A673 (cell line): ENCODE measurements around the gene PBX4. TPM values are rescaled to one million over a fixed set of nuclear protein-coding genes. Genes with fewer than 3 reads are reported as not detected.

Experiments
- BruUV-seq: library from RNA; stranded (reverse); fragments of 400-500 nt; replicated peaks from 2 replicates; lab custom pipeline; 2021; lab: Mats Ljungman, UMichigan
- CTCF ChIA-PET: fragments of 300-600 bp; sonication (Branson Sonifier 250); formaldehyde crosslinking; loops from one replicate; lab custom pipeline; 2022; ENCODE audit warnings: antibody characterized with exemption; lab: Charles Lee
- POLR2A ChIA-PET: fragments of 300-600 bp; sonication (Branson Sonifier 250); formaldehyde crosslinking; loops from one replicate; lab custom pipeline; 2022; ENCODE audit warnings: antibody characterized with exemption; ENCODE audit not compliant: low non-redundant PET; lab: Charles Lee
- DNase-seq: peaks from one replicate; pipeline ENCODE4 v3.0.0-alpha.2; 2015; ENCODE audit warnings: low spot score
- H3K27ac ChIP-seq: fragments of 200-600 bp; sonication (generic); 2 replicates; pipeline ENCODE4 v1.5.1; 2016; ENCODE audit warnings: mixed run types, low read depth, mild to moderate bottlenecking, mixed read lengths, antibody characterized with exemption, low read length; ENCODE audit not compliant: poor library complexity, severe bottlenecking
- H3K27me3 ChIP-seq: fragments of 200-600 bp; sonication (generic); replicated peaks from 2 replicates; pipeline ENCODE4 v1.6.1; 2017; ENCODE audit warnings: mixed run types, low read depth, mild to moderate bottlenecking, mixed read lengths, antibody characterized with exemption, low read length; ENCODE audit not compliant: insufficient read depth, poor library complexity
- H3K36me3 ChIP-seq: fragments of 200-600 bp; sonication (generic); 2 replicates; pipeline ENCODE4 v1.6.1; 2016; ENCODE audit warnings: mixed run types, mild to moderate bottlenecking, mixed read lengths, antibody characterized with exemption, low read length; ENCODE audit not compliant: insufficient read depth, poor library complexity, severe bottlenecking
- H3K4me1 ChIP-seq: fragments of 200-600 bp; sonication (generic); 2 replicates; pipeline ENCODE4 v1.6.1; 2017; ENCODE audit warnings: mixed run types, mild to moderate bottlenecking, mixed read lengths, antibody characterized with exemption, low read length; ENCODE audit not compliant: insufficient read depth, poor library complexity, severe bottlenecking
- H3K4me3 ChIP-seq: fragments of 200-600 bp; sonication (generic); 2 replicates; pipeline ENCODE4 v1.5.1; 2016; ENCODE audit warnings: low read depth, mixed run types, mild to moderate bottlenecking, mixed read lengths, low read length; ENCODE audit not compliant: poor library complexity, severe bottlenecking
- H3K9me3 ChIP-seq: fragments of 200-600 bp; sonication (generic); 2 replicates; pipeline ENCODE4 v1.6.1; 2016; ENCODE audit warnings: mixed run types, low read depth, mild to moderate bottlenecking, mixed read lengths, antibody characterized with exemption, low read length; ENCODE audit not compliant: poor library complexity, severe bottlenecking
- EZH2 ChIP-seq: fragments of 200-600 bp; sonication (generic); IDR thresholded peaks from 2 replicates; pipeline ENCODE4 v1.6.1; 2017; ENCODE audit warnings: borderline replicate concordance, low read depth, mild to moderate bottlenecking, mixed read lengths, antibody characterized with exemption, low read length; ENCODE audit not compliant: poor library complexity, severe bottlenecking
- intact Hi-C: fragments of 100-400 bp; cut with micrococcal nuclease; formaldehyde crosslinking; loops from one replicate; pipeline ENCODE4 v1.10.0; 2022; ENCODE audit not compliant: unreplicated experiment
- total RNA-seq: library from RNA; stranded (reverse); gene quantifications from 2 replicates; pipeline ENCODE4 v1.2.3, GENCODE V29; 2021
- TF ChIP-seq, protein P1 (sequence below): fragments of 300-800, 200-600 bp; sonication (generic); conservative IDR thresholded peaks from 2 replicates; pipeline ENCODE4 v1.5.1; 2017; ENCODE audit warnings: low read depth, mild to moderate bottlenecking, antibody characterized with exemption, low read length, moderate library complexity, mixed read lengths

The PBX4 gene
- total RNA-seq, 1 experiment from 2014 or later = 3.1 TPM

DNA sequence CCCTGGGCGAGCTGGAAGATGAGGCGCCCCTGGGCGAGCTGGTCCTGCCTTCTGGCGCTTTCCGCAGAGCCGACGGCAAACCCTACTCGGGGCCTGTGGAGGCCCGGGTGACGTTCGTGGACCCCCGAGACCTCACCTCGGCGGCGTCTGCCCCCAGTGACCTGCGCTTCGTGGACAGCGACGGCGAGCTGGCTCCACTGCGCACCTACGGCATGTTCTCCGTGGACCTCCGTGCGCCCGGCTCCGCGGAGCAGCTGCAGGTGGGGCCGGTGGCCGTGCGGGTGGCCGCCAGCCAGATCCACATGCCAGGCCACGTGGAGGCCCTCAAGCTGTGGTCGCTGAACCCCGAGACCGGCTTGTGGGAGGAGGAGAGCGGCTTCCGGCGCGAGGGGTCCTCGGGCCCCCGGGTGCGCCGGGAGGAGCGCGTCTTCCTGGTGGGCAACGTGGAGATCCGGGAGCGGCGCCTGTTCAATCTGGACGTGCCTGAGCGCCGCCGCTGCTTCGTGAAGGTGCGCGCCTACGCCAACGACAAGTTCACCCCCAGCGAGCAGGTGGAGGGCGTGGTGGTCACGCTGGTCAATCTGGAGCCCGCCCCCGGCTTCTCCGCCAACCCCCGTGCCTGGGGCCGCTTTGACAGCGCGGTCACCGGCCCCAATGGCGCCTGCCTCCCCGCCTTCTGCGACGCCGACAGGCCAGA, 74.1 kb downstream of the PBX4 start:
- intact Hi-C loops = no loop called here
- H3K9me3 ChIP-seq = no peaks in the 10 kb centered on the region
- no peaks in the 10 kb centered on the region for H3K27me3 ChIP-seq
- TF ChIP-seq, protein P1, sequence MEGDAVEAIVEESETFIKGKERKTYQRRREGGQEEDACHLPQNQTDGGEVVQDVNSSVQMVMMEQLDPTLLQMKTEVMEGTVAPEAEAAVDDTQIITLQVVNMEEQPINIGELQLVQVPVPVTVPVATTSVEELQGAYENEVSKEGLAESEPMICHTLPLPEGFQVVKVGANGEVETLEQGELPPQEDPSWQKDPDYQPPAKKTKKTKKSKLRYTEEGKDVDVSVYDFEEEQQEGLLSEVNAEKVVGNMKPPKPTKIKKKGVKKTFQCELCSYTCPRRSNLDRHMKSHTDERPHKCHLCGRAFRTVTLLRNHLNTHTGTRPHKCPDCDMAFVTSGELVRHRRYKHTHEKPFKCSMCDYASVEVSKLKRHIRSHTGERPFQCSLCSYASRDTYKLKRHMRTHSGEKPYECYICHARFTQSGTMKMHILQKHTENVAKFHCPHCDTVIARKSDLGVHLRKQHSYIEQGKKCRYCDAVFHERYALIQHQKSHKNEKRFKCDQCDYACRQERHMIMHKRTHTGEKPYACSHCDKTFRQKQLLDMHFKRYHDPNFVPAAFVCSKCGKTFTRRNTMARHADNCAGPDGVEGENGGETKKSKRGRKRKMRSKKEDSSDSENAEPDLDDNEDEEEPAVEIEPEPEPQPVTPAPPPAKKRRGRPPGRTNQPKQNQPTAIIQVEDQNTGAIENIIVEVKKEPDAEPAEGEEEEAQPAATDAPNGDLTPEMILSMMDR = no peak
- no peak for TF ChIP-seq EZH2
- peaks cover 5% of the 10 kb centered on the region for H3K4me1 ChIP-seq
- CTCF ChIA-PET = no interaction called here
- POLR2A ChIA-PET = no interaction called here
- no peaks in the 10 kb centered on the region for H3K36me3 ChIP-seq
- H3K27ac ChIP-seq = no peak overlapping the region
- no TSS peak for BruUV-seq
- no peak for DNase-seq
- H3K4me3 ChIP-seq = no peak overlapping the region

DNA sequence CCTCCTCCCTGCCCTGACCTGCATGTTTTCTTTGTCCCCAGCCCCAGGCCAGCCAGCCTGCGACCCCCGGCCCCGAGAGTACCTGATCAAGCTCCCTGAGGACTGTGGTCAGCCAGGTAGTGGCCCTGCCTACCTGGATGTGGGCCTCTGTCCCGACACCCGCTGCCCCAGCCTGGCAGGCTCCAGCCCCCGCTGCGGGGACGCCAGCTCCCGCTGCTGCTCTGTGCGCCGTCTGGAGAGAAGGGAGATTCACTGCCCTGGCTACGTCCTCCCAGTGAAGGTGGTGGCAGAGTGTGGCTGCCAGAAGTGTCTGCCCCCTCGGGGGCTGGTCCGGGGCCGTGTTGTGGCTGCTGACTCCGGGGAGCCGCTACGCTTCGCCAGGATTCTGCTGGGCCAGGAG, 74.8 kb downstream of the PBX4 start:
- H3K27ac ChIP-seq = no peak overlapping the region
- no peak overlapping the region for H3K4me3 ChIP-seq
- no peaks in the 10 kb centered on the region for H3K27me3 ChIP-seq
- intact Hi-C loops = no loop called here
- no peak for DNase-seq
- no peaks in the 10 kb centered on the region for H3K9me3 ChIP-seq
- ChIA-PET POLR2A (no interaction called here), CTCF (no interaction called here)
- peaks cover 5% of the 10 kb centered on the region for H3K4me1 ChIP-seq
- no TSS peak for BruUV-seq
- H3K36me3 ChIP-seq = no peaks in the 10 kb centered on the region
- TF ChIP-seq, protein P1 = no peak
- no peak for TF ChIP-seq EZH2

DNA sequence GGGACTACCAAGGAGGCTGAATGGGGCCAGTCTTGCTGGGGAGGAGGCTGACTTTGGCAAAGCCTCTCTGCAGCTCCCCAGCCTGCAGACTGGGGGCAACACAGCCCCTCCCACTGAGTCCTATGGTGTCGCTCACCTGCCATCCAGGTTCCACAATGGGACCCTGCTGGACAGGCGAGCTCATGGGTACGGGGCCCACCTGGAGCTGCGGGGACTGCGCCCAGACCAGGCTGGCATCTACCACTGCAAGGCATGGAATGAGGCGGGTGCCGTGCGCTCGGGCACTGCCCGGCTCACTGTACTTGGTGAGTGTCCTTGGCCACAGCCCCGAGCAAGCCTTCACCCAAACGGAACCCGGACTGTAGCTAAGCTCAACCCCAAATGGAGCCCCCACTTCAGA, 75.4 kb downstream of the PBX4 start:
- no TSS peak for BruUV-seq
- Histone ChIP-seq H3K4me3 (no peak overlapping the region), H3K27ac (no peak overlapping the region), H3K27me3 (no peaks in the 10 kb centered on the region), H3K9me3 (no peaks in the 10 kb centered on the region), H3K36me3 (no peaks in the 10 kb centered on the region), H3K4me1 (peaks cover 10% of the 10 kb centered on the region)
- POLR2A ChIA-PET = no interaction called here
- intact Hi-C loops = no loop called here
- CTCF ChIA-PET = no interaction called here
- DNase-seq = no peak
- no peak for TF ChIP-seq EZH2
- TF ChIP-seq, protein P1 = no peak
